HepG2 (cell line): ENCODE data around the gene TANGO2. TPM values are rescaled to one million over a fixed set of nuclear protein-coding genes. Genes with fewer than 3 reads are reported as not detected.

Source experiments
- ATF3 ChIP-seq: sonication (generic); formaldehyde crosslinking; IDR thresholded peaks from 2 replicates; pipeline ENCODE4 v1.4.0; 2020; ENCODE audit warnings: missing genetic modification reagents
- ATF7-NPFF ChIP-seq: sonication (generic); formaldehyde crosslinking; IDR thresholded peaks from 2 replicates; pipeline ENCODE4 v1.8.1; 2023; ENCODE audit warnings: mild to moderate bottlenecking, low read depth, missing genetic modification reagents, moderate library complexity
- CC2D1A ChIP-seq: sonication (generic); formaldehyde crosslinking; IDR thresholded peaks from 2 replicates; pipeline ENCODE4 v1.8.1; 2023; ENCODE audit warnings: mild to moderate bottlenecking, missing genetic modification reagents
- GPBP1L1 ChIP-seq: sonication (generic); formaldehyde crosslinking; IDR thresholded peaks from 2 replicates; pipeline ENCODE4 v1.5.0; 2020; ENCODE audit warnings: mild to moderate bottlenecking, missing genetic modification reagents
- KAT8 ChIP-seq: IDR thresholded peaks from 2 replicates; pipeline ENCODE4 v1.6.1; 2016; ENCODE audit warnings: missing genetic modification reagents, missing compliant biosample characterization
- KLF15 ChIP-seq: sonication (generic); formaldehyde crosslinking; IDR thresholded peaks from 2 replicates; pipeline ENCODE4 v1.8.1; 2023; ENCODE audit warnings: borderline replicate concordance, mild to moderate bottlenecking, inconsistent platforms, missing genetic modification reagents, mixed read lengths
- KMT2B ChIP-seq: IDR thresholded peaks from 2 replicates; pipeline ENCODE4 v1.6.1; 2016; ENCODE audit warnings: missing genetic modification reagents, missing compliant biosample characterization
- POGK ChIP-seq: sonication (generic); formaldehyde crosslinking; conservative IDR thresholded peaks from 2 replicates; pipeline ENCODE4 v1.8.0; 2022; ENCODE audit warnings: mild to moderate bottlenecking, moderate library complexity, missing genetic modification reagents
- REST ChIP-seq, 2 experiments: IDR thresholded peaks; 2 replicates each; pipeline ENCODE4 v1.6.1; 2011 to 2012; ENCODE audit warnings: low read length in 2 of 2, borderline replicate concordance in 1 of 2, low read depth in 1 of 2, mild to moderate bottlenecking in 1 of 2, moderate library complexity in 1 of 2
- U2AF2 ChIP-seq: fragments of 200-400 bp; formaldehyde crosslinking; IDR thresholded peaks from 2 replicates; pipeline ENCODE4 v1.6.1; 2017; ENCODE audit warnings: low read depth, mild to moderate bottlenecking, low read length
- ZBTB34 ChIP-seq: sonication (generic); formaldehyde crosslinking; IDR thresholded peaks from 2 replicates; pipeline ENCODE4 v1.8.0; 2022; ENCODE audit warnings: mild to moderate bottlenecking, missing genetic modification reagents
- ZNF414 ChIP-seq: sonication (generic); formaldehyde crosslinking; IDR thresholded peaks from 2 replicates; pipeline ENCODE4 v1.5.0; 2020; ENCODE audit warnings: missing genetic modification reagents
- ZNF598 ChIP-seq: sonication (generic); formaldehyde crosslinking; IDR thresholded peaks from 2 replicates; pipeline ENCODE4 v1.5.1; 2020; ENCODE audit warnings: mild to moderate bottlenecking, missing genetic modification reagents, borderline replicate concordance
- ZUFSP ChIP-seq: sonication (generic); formaldehyde crosslinking; IDR thresholded peaks from 2 replicates; pipeline ENCODE4 v1.9.0; 2021; ENCODE audit warnings: missing genetic modification reagents, mild to moderate bottlenecking, borderline replicate concordance
- polyA plus RNA-seq, 8 experiments: library from polyadenylated mRNA; depleted of rRNA in 3 of 8; stranded (reverse) in 7 of 8; unstranded in 1 of 8; fragments of >200 nt; fragmentation: Illumina TruSeq in 4 of 8; extraction: Trizol in 4 of 8; gene quantifications; 2 replicates each; pipeline versions ENCODE4 v1.2.1 to v1.2.3, GENCODE V29; 2011 to 2016; ENCODE audit warnings: low read depth in 4 of 8, missing spikeins in 1 of 8, mixed read lengths in 1 of 8; ENCODE audit not compliant: insufficient read depth in 1 of 8
- total RNA-seq, 5 experiments: library from RNA; depleted of rRNA; stranded (reverse); fragments of >200 nt; fragmentation: Illumina TruSeq; extraction: Trizol; gene quantifications; 2 replicates each; pipeline ENCODE4 v1.2.3, GENCODE V29; 2016; ENCODE audit warnings: low read depth in 1 of 5

TANGO2 gene
- total and polyA plus RNA-seq, 2 of the 13 experiments (the other 11 are each of a cell fraction or from before 2014, with no cell fraction given): 12.9 to 14.8 TPM

- TF ChIP-seq REST (IDR thresholded peaks at IDR 0.05; ENCODE audit: borderline replicate concordance in 1 of 2, low read depth in 1 of 2, low read length in 2 of 2): no peak
- TF ChIP-seq ZNF598 (CRISPR knock-in tag): peak; percentile 45; the same call in 1 of the 2 replicates
- no peak for TF ChIP-seq ATF7-NPFF (CRISPR knock-in tag)
- 0 out of 2 replicates have a peak, but pooled peaks have one; percentile 46 for TF ChIP-seq ZBTB34 (CRISPR knock-in tag)
- TF ChIP-seq U2AF2: no peak
- no peak for TF ChIP-seq GPBP1L1 (CRISPR knock-in tag)
- no peak for TF ChIP-seq ZNF414 (CRISPR knock-in tag)
- TF ChIP-seq POGK: no peak
- no peak for TF ChIP-seq KLF15 (CRISPR knock-in tag)
- TF ChIP-seq KMT2B (CRISPR knock-in tag): no peak; the same call in 1 of the 2 replicates
- TF ChIP-seq ATF3 (CRISPR knock-in tag): no peak
- no peak for TF ChIP-seq ZUFSP (CRISPR knock-in tag)
- TF ChIP-seq KAT8 (CRISPR knock-in tag): 0 out of 2 replicates have a peak, but pooled peaks have one; percentile 22
- no peak for TF ChIP-seq CC2D1A (CRISPR knock-in tag)
Measured at GRCh38 chr22:20010307-20011122, 10.4 kb upstream of the TANGO2 start (continued).
